Stimulated activated CD4-positive, alpha-beta T cell treated with anti-CD3 and anti-CD28 coated beads, TNF-alpha, amount 100 ng/mL, for 4 hours (primary cell): ENCODE data around the gene WDR82.

Experiments used
- DNase-seq, 3 experiments: peaks; one replicate each; pipeline ENCODE4 v3.0.0-alpha.2; 2020; ENCODE audit warnings: low read depth in 3 of 3

Gene WDR82

GRCh38 chr3:52222319-52223221, 55.9 kb downstream of the WDR82 start:
- DNase-seq: no peak

- DNase-seq: no peak
Measured at GRCh38 chr3:52221563-52222318, 56.7 kb downstream of the WDR82 start.

GRCh38 chr3:52221141-52221562, 57.3 kb downstream of the WDR82 start:
- DNase-seq: no peak

GRCh38 chr3:52220380-52221026, 57.9 kb downstream of the WDR82 start:
- peak; percentile 69 to 91 (median 77) for DNase-seq

- no peak for DNase-seq
Measured at GRCh38 chr3:52218937-52219650, 59.4 kb downstream of the WDR82 start.

GRCh38 chr3:52218454-52218853, 60.0 kb downstream of the WDR82 start:
- DNase-seq: no peak

- no peak for DNase-seq
Measured at GRCh38 chr3:52218026-52218425, 60.4 kb downstream of the WDR82 start.

GRCh38 chr3:52217409-52217805, 61.0 kb downstream of the WDR82 start:
- no peak for DNase-seq

- peak in 2 of 3 experiments; percentile 42 to 47 for DNase-seq
Measured at GRCh38 chr3:52216585-52217408, 61.7 kb downstream of the WDR82 start.

GRCh38 chr3:52215351-52215750, 63.1 kb downstream of the WDR82 start:
- DNase-seq: no peak

GRCh38 chr3:52213901-52214300, 64.5 kb downstream of the WDR82 start:
- DNase-seq: no peak

- DNase-seq: no peak
Measured at GRCh38 chr3:52213005-52213404, 65.4 kb downstream of the WDR82 start.

GRCh38 chr3:52211268-52211891, 67.1 kb downstream of the WDR82 start:
- DNase-seq: no peak

- no peak for DNase-seq
Measured at GRCh38 chr3:52210550-52211046, 67.9 kb downstream of the WDR82 start.

- no peak for DNase-seq
Measured at GRCh38 chr3:52210037-52210436, 68.4 kb downstream of the WDR82 start.

- no peak for DNase-seq
Measured at GRCh38 chr3:52208556-52208955, 69.9 kb downstream of the WDR82 start.

- DNase-seq: no peak
Measured at GRCh38 chr3:52205727-52206372, 72.6 kb downstream of the WDR82 start.
